ENCODE measurements around the gene PTPRT.

The PTPRT gene

GRCh38 chr20:42740226-42740870 is 449.4 kb downstream of the PTPRT start:
- Histone ChIP-seq H3K27ac (no peak overlapping the region), H3K27me3 (no peaks in the 10 kb centered on the region), H3K9me3 (peaks cover 0 to 12% (median 4%) of the 10 kb centered on the region in 3 donors), H3K4me3 (no peak overlapping the region), H3K4me1 (peaks cover 0 to 13% (median 0%) of the 10 kb centered on the region in 4 donors), H3K36me3 (no peaks in the 10 kb centered on the region)
- DNase-seq = no peak
- intact Hi-C loops (cut with DNase I; ENCODE audit: low total_unique reads) = no loop called here
- no peak for TF ChIP-seq CTCF (IDR thresholded peaks at IDR 0.05)

- Histone ChIP-seq H3K9me3 (peaks cover 0 to 11% (median 4%) of the 10 kb centered on the region in 3 donors), H3K4me1 (peaks cover 0 to 18% (median 0%) of the 10 kb centered on the region in 4 donors), H3K27me3 (no peaks in the 10 kb centered on the region), H3K36me3 (no peaks in the 10 kb centered on the region), H3K27ac (no peak overlapping the region), H3K4me3 (no peak overlapping the region)
- no peak for DNase-seq
- TF ChIP-seq CTCF (IDR thresholded peaks at IDR 0.05) = no peak
- intact Hi-C loops (cut with DNase I; ENCODE audit: low total_unique reads) = no loop called here
These were observed 450.0 kb downstream of the PTPRT start for GRCh38 chr20:42739683-42740082.

GRCh38 chr20:42735539-42735938 is 454.2 kb downstream of the PTPRT start:
- H3K36me3 ChIP-seq = no peaks in the 10 kb centered on the region
- no peaks in the 10 kb centered on the region for H3K27me3 ChIP-seq
- no peaks in the 10 kb centered on the region for H3K9me3 ChIP-seq
- intact Hi-C loops (cut with DNase I; ENCODE audit: low total_unique reads) = no loop called here
- no peak for DNase-seq
- peaks cover 0 to 21% (median 0%) of the 10 kb centered on the region in 4 donors for H3K4me1 ChIP-seq
- no peak overlapping the region for H3K27ac ChIP-seq
- no peak overlapping the region for H3K4me3 ChIP-seq
- no peak for TF ChIP-seq CTCF (IDR thresholded peaks at IDR 0.05)

GRCh38 chr20:42734660-42735368 is 454.9 kb downstream of the PTPRT start:
- Histone ChIP-seq H3K4me1 (peaks cover 0 to 15% (median 0%) of the 10 kb centered on the region in 4 donors), H3K27me3 (no peaks in the 10 kb centered on the region), H3K36me3 (no peaks in the 10 kb centered on the region), H3K4me3 (no peak overlapping the region), H3K9me3 (no peaks in the 10 kb centered on the region), H3K27ac (no peak overlapping the region)
- no peak for TF ChIP-seq CTCF (IDR thresholded peaks at IDR 0.05)
- DNase-seq = no peak
- intact Hi-C loops (cut with DNase I; ENCODE audit: low total_unique reads) = no loop called here

- no peaks in the 10 kb centered on the region for H3K36me3 ChIP-seq
- no peak overlapping the region for H3K27ac ChIP-seq
- no peaks in the 10 kb centered on the region for H3K9me3 ChIP-seq
- H3K27me3 ChIP-seq = no peaks in the 10 kb centered on the region
- no peak for TF ChIP-seq CTCF (IDR thresholded peaks at IDR 0.05)
- DNase-seq = no peak
- intact Hi-C loops (cut with DNase I; ENCODE audit: low total_unique reads) = no loop called here
- no peaks in the 10 kb centered on the region for H3K4me1 ChIP-seq
- H3K4me3 ChIP-seq = no peak overlapping the region
These were observed 467.8 kb downstream of the PTPRT start for GRCh38 chr20:42721923-42722322.
